ENCODE measurements around the gene MAP3K4. TPM values are rescaled to one million over a fixed set of nuclear protein-coding genes. Genes with fewer than 3 reads are reported as not detected.

Gene MAP3K4
- total RNA-seq, 2 experiments from 2014 or later, result 26.8 to 35.7 TPM

- H3K27ac Mint-ChIP-seq, result no peak overlapping the region
- H3K9me3 Mint-ChIP-seq (ENCODE audit: insufficient read depth), result no peaks in the 10 kb centered on the region
- no peak for ATAC-seq
- H3K4me1 Mint-ChIP-seq (ENCODE audit: low read depth), result peaks cover 21% of the 10 kb centered on the region
- CTCF ChIA-PET, result no interaction called here
- peaks cover 8% of the 10 kb centered on the region for H3K36me3 Mint-ChIP-seq (ENCODE audit: low read depth)
- DNase-seq, result no peak
- H3K27me3 Mint-ChIP-seq (ENCODE audit: low read depth), result no peaks in the 10 kb centered on the region
- no peak overlapping the region for H3K4me3 Mint-ChIP-seq
- POLR2A ChIA-PET, result no interaction called here
These were observed 4.6 kb downstream of the MAP3K4 start for GRCh38 chr6:160996131-160996601.

- H3K27ac Mint-ChIP-seq, result no peak overlapping the region
- no peaks in the 10 kb centered on the region for H3K9me3 Mint-ChIP-seq (ENCODE audit: insufficient read depth)
- CTCF ChIA-PET, result interaction anchor here (0.8 to 1.2 kb wide), 2 partner anchors 373 to 376 kb away, joined by 3 read pairs; no protein-coding TSS in a partner anchor
- no peaks in the 10 kb centered on the region for H3K27me3 Mint-ChIP-seq (ENCODE audit: low read depth)
- no peak overlapping the region for H3K4me3 Mint-ChIP-seq
- peaks cover 15% of the 10 kb centered on the region for H3K4me1 Mint-ChIP-seq (ENCODE audit: low read depth)
- no peak for ATAC-seq
- POLR2A ChIA-PET, result no interaction called here
- H3K36me3 Mint-ChIP-seq (ENCODE audit: low read depth), result peaks cover 8% of the 10 kb centered on the region
- DNase-seq, result no peak
These were observed 6.6 kb downstream of the MAP3K4 start for GRCh38 chr6:160998217-160998616.

GRCh38 chr6:160998766-160999165, 7.2 kb downstream of the MAP3K4 start:
- Mint-ChIP-seq H3K4me3 (no peak overlapping the region), H3K4me1 (ENCODE audit: low read depth) (peaks cover 11% of the 10 kb centered on the region), H3K27me3 (ENCODE audit: low read depth) (no peaks in the 10 kb centered on the region), H3K27ac (no peak overlapping the region), H3K9me3 (ENCODE audit: insufficient read depth) (no peaks in the 10 kb centered on the region), H3K36me3 (ENCODE audit: low read depth) (peaks cover 8% of the 10 kb centered on the region)
- ChIA-PET CTCF (no interaction called here), POLR2A (interaction anchor here (0.7 kb wide), 1 partner anchor 235 kb away, joined by 3 read pairs; no protein-coding TSS in a partner anchor)
- DNase-seq (no peak), ATAC-seq (no peak)

GRCh38 chr6:160999516-160999915, 7.9 kb downstream of the MAP3K4 start:
- Mint-ChIP-seq H3K27ac (no peak overlapping the region), H3K36me3 (ENCODE audit: low read depth) (peaks cover 10% of the 10 kb centered on the region), H3K27me3 (ENCODE audit: low read depth) (no peaks in the 10 kb centered on the region), H3K9me3 (ENCODE audit: insufficient read depth) (no peaks in the 10 kb centered on the region), H3K4me1 (ENCODE audit: low read depth) (peaks cover 6% of the 10 kb centered on the region), H3K4me3 (no peak overlapping the region)
- no peak for DNase-seq
- no peak for ATAC-seq
- CTCF ChIA-PET, result no interaction called here
- POLR2A ChIA-PET, result no interaction called here

GRCh38 chr6:161000632-161001031, 9.1 kb downstream of the MAP3K4 start:
- Mint-ChIP-seq H3K4me1 (ENCODE audit: low read depth) (no peaks in the 10 kb centered on the region), H3K27me3 (ENCODE audit: low read depth) (no peaks in the 10 kb centered on the region), H3K27ac (no peak overlapping the region), H3K36me3 (ENCODE audit: low read depth) (peaks cover 10% of the 10 kb centered on the region), H3K4me3 (no peak overlapping the region), H3K9me3 (ENCODE audit: insufficient read depth) (no peaks in the 10 kb centered on the region)
- DNase-seq, result no peak
- no peak for ATAC-seq
- CTCF ChIA-PET, result no interaction called here
- POLR2A ChIA-PET, result interaction anchor here (0.6 kb wide), 1 partner anchor 42 kb away, joined by 3 read pairs; no protein-coding TSS in a partner anchor

GRCh38 chr6:161001421-161001820, 9.9 kb downstream of the MAP3K4 start:
- H3K36me3 Mint-ChIP-seq (ENCODE audit: low read depth), result peaks cover 7% of the 10 kb centered on the region
- no peaks in the 10 kb centered on the region for H3K27me3 Mint-ChIP-seq (ENCODE audit: low read depth)
- DNase-seq (no peak), ATAC-seq (no peak)
- H3K9me3 Mint-ChIP-seq (ENCODE audit: insufficient read depth), result no peaks in the 10 kb centered on the region
- no peaks in the 10 kb centered on the region for H3K4me1 Mint-ChIP-seq (ENCODE audit: low read depth)
- H3K4me3 Mint-ChIP-seq, result no peak overlapping the region
- ChIA-PET CTCF (interaction anchor here (0.6 kb wide), 1 partner anchor 71 kb away, joined by 3 read pairs; no protein-coding TSS in a partner anchor), POLR2A (interaction anchor here (0.6 kb wide), 1 partner anchor 42 kb away, joined by 3 read pairs; no protein-coding TSS in a partner anchor)
- H3K27ac Mint-ChIP-seq, result no peak overlapping the region

GRCh38 chr6:161003336-161003735, 11.8 kb downstream of the MAP3K4 start:
- Mint-ChIP-seq H3K4me1 (ENCODE audit: low read depth) (no peaks in the 10 kb centered on the region), H3K27me3 (ENCODE audit: low read depth) (no peaks in the 10 kb centered on the region), H3K36me3 (ENCODE audit: low read depth) (peaks cover 2% of the 10 kb centered on the region), H3K4me3 (no peak overlapping the region), H3K27ac (no peak overlapping the region), H3K9me3 (ENCODE audit: insufficient read depth) (no peaks in the 10 kb centered on the region)
- ChIA-PET POLR2A (no interaction called here), CTCF (interaction anchor here (1.3 kb wide), 1 partner anchor 11 kb away, joined by 4 read pairs; the partner anchor contains the start of gene MAP3K4)
- DNase-seq (no peak), ATAC-seq (no peak)

GRCh38 chr6:161008245-161008644, 16.7 kb downstream of the MAP3K4 start:
- no peaks in the 10 kb centered on the region for H3K9me3 Mint-ChIP-seq (ENCODE audit: insufficient read depth)
- ChIA-PET CTCF (interaction anchor here (0.9 kb wide), 1 partner anchor 366 kb away, joined by 5 read pairs; no protein-coding TSS in a partner anchor), POLR2A (no interaction called here)
- H3K4me3 Mint-ChIP-seq, result no peak overlapping the region
- no peak overlapping the region for H3K27ac Mint-ChIP-seq
- no peaks in the 10 kb centered on the region for H3K27me3 Mint-ChIP-seq (ENCODE audit: low read depth)
- ATAC-seq (no peak), DNase-seq (no peak)
- H3K4me1 Mint-ChIP-seq (ENCODE audit: low read depth), result no peaks in the 10 kb centered on the region
- H3K36me3 Mint-ChIP-seq (ENCODE audit: low read depth), result peaks cover 6% of the 10 kb centered on the region

- Mint-ChIP-seq H3K4me1 (ENCODE audit: low read depth) (no peaks in the 10 kb centered on the region), H3K4me3 (no peak overlapping the region), H3K9me3 (ENCODE audit: insufficient read depth) (no peaks in the 10 kb centered on the region), H3K27ac (no peak overlapping the region), H3K27me3 (ENCODE audit: low read depth) (no peaks in the 10 kb centered on the region), H3K36me3 (ENCODE audit: low read depth) (peaks cover 3% of the 10 kb centered on the region)
- ChIA-PET CTCF (interaction anchor here (1.1 kb wide), 1 partner anchor 408 kb away, joined by 3 read pairs; no protein-coding TSS in a partner anchor), POLR2A (no interaction called here)
- no peak for ATAC-seq
- no peak for DNase-seq
These were observed 18.4 kb downstream of the MAP3K4 start for GRCh38 chr6:161009991-161010390.

- H3K4me1 Mint-ChIP-seq (ENCODE audit: low read depth), result no peaks in the 10 kb centered on the region
- peaks cover 3% of the 10 kb centered on the region for H3K36me3 Mint-ChIP-seq (ENCODE audit: low read depth)
These were observed 18.8 kb downstream of the MAP3K4 start for GRCh38 chr6:161010418-161010817.

GRCh38 chr6:161011492-161012480, 20.2 kb downstream of the MAP3K4 start:
- POLR2A ChIA-PET, result no interaction called here
- CTCF ChIA-PET, result interaction anchor here (0.7 to 0.8 kb wide), 2 partner anchors 359 to 392 kb away, joined by 3 read pairs; no protein-coding TSS in a partner anchor
- no peak overlapping the region for H3K27ac Mint-ChIP-seq
- no peak overlapping the region for H3K4me3 Mint-ChIP-seq
- ATAC-seq (no peak), DNase-seq (no peak)
- no peaks in the 10 kb centered on the region for H3K4me1 Mint-ChIP-seq (ENCODE audit: low read depth)
- no peaks in the 10 kb centered on the region for H3K27me3 Mint-ChIP-seq (ENCODE audit: low read depth)
- no peaks in the 10 kb centered on the region for H3K9me3 Mint-ChIP-seq (ENCODE audit: insufficient read depth)
- peaks cover 3% of the 10 kb centered on the region for H3K36me3 Mint-ChIP-seq (ENCODE audit: low read depth)

More at GRCh38 chr6:161010418-161010817, 18.8 kb downstream of the MAP3K4 start:
- ChIA-PET POLR2A (no interaction called here), CTCF (no interaction called here)
- Mint-ChIP-seq H3K9me3 (ENCODE audit: insufficient read depth) (no peaks in the 10 kb centered on the region), H3K4me3 (no peak overlapping the region), H3K27ac (no peak overlapping the region), H3K27me3 (ENCODE audit: low read depth) (no peaks in the 10 kb centered on the region)
- ATAC-seq (no peak), DNase-seq (no peak)

GRCh38 chr6:161013695-161014094, 22.1 kb downstream of the MAP3K4 start:
- no peak overlapping the region for H3K27ac Mint-ChIP-seq
- H3K9me3 Mint-ChIP-seq (ENCODE audit: insufficient read depth), result no peaks in the 10 kb centered on the region
- ATAC-seq (no peak), DNase-seq (no peak)
- ChIA-PET CTCF (interaction anchor here (1.3 kb wide), 1 partner anchor 360 kb away, joined by 3 read pairs; no protein-coding TSS in a partner anchor), POLR2A (no interaction called here)
- H3K36me3 Mint-ChIP-seq (ENCODE audit: low read depth), result peaks cover 3% of the 10 kb centered on the region
- H3K27me3 Mint-ChIP-seq (ENCODE audit: low read depth), result no peaks in the 10 kb centered on the region
- H3K4me3 Mint-ChIP-seq, result no peak overlapping the region
- H3K4me1 Mint-ChIP-seq (ENCODE audit: low read depth), result no peaks in the 10 kb centered on the region

All from activated CD8-positive, alpha-beta T cell treated with anti-CD3 and anti-CD28 coated beads, Interleukin-2, amount 10 ng/mL, durations not matched to agents 7 days and 5 days (primary cell).